Stimulated activated CD8-positive, alpha-beta memory T cell treated with anti-CD3 and anti-CD28 coated beads, Interleukin-15, amount 100 ng/mL, for 24 hours (primary cell): ENCODE measurements around the gene PAQR8.

Source experiments
- DNase-seq: peaks from one replicate; pipeline ENCODE4 v3.0.0-alpha.2; 2020; ENCODE audit warnings: low read depth

Gene PAQR8

DNA sequence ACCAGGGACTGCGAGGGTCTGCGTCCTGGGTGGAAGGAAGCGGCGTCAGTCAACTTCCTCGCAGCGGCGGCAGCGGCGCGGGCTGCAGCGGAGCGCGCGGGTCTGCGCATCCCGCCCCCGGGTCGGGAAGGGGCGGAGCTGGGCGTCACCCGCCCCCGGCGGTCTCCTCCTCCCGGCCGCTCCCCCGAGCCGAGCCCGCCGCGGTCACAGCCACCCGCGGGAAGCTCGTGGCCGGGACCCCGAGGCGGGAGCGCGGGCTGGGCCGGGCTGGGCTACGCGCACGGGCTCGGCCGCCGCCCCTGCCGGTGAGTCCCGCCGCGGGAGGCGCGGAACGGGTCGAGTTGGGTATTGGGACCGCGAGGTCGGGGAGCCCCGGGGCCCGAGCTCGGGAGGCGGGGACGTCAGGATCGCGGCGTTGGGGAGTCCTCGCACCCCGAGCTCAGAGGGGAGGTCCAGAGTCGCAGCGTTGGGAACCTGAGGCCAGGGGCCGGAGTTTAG, at the start of gene PAQR8:
Gene PAQR8 (plus strand): TSS at position 207 of the 498 bp plus-strand sequence. CDS start 41,063 bp downstream, outside the sequence.
- DNase-seq, result peak; percentile 65

DNA sequence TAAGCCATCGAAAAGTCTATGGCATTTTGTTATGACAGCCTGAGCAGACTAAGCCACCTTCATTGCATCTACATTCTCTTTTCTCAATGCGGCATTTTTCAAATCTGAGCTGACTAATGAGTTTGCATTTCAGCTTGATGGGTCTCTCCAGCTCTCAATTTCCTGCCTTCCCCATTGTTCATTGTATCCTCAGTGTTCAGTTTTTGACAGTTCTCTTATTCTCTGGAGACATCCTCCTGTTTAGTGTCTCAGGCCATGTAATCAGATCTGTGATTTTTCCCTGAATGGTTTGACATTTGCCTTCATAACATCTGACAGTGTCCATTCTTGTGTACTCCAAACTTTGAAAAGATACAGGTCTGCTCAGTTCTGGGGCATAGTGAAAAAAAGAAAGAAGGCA, 49.5 kb upstream of the PAQR8 start:
- DNase-seq, result no peak

GRCh38 chr6:52314752-52315151, 47.2 kb upstream of the PAQR8 start:
- no peak for DNase-seq

DNA sequence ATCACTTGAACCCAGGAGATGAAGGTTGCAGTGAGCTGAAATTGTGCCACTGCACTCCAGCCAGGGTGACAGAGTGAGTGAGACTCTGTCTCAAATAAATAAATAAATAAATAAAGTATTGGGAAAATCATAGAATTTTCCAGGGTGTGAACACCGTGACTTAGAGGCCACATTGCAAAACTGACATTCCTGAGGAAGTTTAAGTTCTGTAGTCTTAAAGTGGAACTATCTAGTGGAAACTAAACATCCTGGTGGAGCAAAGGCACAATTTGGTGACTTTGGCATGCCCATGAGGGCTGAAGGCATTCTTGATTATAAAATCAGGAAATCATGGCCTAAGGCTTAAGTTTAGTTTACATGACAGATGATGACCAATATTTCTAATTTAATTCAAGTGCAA, 44.7 kb upstream of the PAQR8 start:
- DNase-seq, result no peak

- DNase-seq, result no peak
Measured at GRCh38 chr6:52317841-52318581, 43.9 kb upstream of the PAQR8 start.

- DNase-seq, result no peak
Measured at GRCh38 chr6:52324189-52324588, 37.8 kb upstream of the PAQR8 start.

DNA sequence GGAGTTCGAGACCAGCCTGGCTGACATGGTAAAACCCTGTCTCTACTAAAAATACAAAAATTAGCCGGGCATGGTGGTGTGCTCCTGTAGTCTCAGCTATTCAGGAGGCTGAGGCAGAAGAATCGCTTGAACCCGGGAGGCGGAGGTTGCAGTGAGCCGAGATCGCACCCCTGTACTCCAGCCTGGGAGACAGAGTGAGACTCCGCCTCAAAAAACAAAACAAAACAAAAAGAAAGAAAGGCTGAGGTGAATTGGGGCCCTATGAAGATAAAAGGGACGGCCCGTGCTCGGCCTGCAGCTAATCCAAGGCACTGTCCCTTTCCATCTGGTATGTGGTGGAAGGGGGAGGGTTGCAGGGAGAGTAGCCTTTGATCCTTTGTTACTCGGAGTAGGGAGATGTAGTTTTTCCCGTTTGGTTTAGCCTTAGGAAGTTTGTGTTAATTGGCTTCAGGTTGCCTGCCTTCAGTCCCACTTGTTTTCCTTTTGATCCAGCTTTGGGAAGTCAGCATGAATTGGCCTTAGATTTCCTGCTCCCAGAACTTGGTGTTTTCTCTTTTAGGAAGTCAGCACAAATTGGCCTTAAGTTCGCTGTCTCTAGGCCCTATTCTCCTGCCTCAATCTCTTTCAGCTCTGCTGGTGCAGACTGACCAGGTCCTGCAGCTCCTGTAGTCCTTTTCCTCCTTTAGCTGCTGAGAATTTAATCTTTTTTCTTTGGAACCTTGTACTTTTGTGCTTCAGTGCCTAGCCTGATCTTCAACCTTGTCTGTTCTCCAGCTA, 36.1 kb upstream of the PAQR8 start:
- DNase-seq, result no peak

- no peak for DNase-seq
Measured at GRCh38 chr6:52326540-52327364, 35.2 kb upstream of the PAQR8 start.

DNA sequence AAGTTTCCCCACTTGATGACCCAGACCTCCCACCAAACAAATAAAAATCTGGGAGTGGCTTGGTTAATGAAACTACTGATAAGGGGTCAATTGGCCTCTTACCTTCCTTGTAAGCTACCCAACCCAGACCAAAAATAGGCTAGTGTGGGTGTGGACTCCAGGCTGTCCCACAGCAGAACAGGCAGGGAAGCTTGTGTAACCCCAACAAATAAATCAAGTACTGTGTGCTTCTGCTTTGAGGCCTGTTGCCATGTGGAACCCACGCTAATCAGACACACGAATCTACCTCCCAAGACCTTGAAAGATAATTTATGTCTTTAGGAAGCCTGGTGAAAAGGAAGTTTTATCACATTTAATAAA, 33.7 kb upstream of the PAQR8 start:
- DNase-seq, result no peak

GRCh38 chr6:52328729-52329128, 33.2 kb upstream of the PAQR8 start:
- DNase-seq, result no peak

DNA sequence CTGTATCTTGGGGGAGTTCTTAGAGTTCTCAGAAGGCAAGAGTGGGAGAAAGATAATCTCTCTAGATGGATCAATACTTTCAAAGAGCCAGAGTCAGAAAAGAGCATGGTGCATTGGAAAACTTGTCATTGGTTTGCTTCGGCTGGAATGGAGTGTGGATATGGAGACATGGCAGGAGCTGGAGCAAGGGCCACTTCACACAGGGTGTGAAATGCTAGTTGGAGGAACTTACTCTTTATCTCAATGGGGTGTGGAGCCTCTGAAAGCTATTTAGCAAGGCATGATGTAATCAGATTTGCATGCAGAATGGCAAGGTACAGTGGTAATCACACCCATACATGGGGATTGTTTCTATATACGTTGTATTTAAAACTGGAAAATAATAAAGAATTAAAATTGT, 31.5 kb upstream of the PAQR8 start:
- DNase-seq, result no peak

DNA sequence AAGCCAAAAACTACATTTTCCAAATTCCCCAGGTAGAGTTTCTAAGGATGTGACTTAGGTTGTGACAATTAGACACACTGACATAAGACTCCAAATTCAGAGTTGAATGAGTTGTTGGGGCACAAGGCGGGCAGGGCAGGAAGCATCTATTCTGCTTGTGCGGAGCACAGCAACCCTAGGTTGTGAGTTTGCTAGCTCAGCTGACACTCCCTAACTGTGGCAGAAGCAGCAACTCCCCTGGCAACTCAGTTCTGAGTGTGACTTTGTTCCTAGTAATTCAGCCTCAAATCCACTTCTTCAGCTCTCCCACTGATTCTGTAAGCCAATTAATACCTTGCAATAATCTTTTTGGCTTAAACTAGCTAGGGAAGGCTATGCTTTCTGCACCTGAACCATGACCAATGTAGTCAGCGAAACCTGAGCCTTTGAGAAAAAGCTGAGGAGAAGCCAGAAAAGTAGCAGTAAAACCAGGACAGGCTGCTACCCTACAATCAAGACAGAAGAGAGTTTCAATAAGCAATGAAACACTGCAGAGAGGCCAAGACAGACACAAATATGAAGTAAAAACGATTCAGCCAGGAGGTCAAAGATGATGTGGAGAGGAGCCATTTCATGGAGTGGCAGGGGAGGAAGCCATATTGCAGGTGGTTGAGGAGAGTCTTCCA, 30.0 kb upstream of the PAQR8 start:
- no peak for DNase-seq

DNA sequence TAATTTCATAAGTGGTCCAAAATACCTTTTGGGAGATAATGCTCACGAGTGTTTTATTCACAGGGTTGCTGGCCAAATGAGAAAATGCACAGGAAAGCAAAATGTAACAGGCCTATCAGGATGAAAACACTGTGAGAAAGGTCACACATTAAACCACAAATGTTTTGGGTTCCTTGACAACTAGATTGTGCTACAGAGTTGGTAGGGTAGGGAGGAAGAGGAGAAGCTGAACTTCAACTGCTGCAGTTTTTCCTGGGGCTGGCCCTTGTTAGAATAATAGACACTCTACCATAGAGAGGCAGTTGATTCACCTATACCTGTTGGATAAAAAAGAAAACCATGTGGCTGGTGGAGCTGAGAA, 28.1 kb upstream of the PAQR8 start:
- DNase-seq, result no peak

GRCh38 chr6:52335576-52335975, 26.4 kb upstream of the PAQR8 start:
- DNase-seq, result no peak

GRCh38 chr6:52336919-52337561, 24.9 kb upstream of the PAQR8 start:
- no peak for DNase-seq

GRCh38 chr6:52337633-52338290, 24.2 kb upstream of the PAQR8 start:
- DNase-seq, result no peak

DNA sequence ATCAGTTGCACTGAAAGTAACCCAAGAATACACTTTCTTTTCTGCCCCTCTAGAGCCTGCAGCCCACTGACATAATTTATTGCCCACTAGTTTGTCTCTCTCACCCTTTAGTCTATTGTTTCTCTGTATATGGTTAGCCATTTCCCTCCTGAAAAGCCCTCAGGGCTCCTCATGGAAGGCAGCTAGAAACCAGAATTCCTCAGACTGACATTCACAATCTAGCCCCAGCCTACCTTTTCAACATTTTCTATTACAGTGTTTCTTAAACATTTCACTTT, 21.4 kb upstream of the PAQR8 start:
- no peak for DNase-seq

DNA sequence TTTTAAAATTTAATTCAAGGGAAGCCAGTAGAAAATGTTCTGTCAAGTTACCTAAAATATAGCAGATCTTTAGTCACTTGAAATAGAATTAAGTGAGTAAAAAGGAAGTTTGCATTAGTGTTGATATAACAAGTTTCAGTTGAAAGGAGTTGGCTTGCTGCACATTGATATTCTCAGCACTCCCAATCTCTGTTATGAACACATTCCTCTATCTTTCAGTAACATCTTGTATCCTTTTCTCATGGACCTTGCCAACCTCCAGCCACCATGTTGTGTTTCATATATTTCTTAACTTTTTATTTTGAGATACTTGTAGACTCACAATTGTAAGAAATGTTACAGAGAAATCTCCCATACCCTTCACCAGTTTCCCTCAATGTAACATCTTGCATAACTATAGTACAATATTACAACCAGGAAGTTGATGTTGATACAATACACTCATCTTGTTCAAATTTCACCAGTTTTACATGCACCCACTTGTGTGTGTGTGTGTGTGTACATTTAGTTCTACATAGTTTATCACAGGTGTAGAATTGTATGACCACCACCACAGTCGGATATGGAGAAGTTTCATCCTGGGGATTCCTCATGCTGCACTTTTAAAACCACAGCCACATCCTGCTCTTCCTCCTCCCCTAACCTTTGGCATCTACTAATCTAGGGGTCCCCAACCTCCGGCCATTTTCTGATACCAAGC, 20.2 kb upstream of the PAQR8 start:
- DNase-seq, result no peak

- DNase-seq, result no peak
Measured at GRCh38 chr6:52345311-52345710, 16.6 kb upstream of the PAQR8 start.

- no peak for DNase-seq
Measured at GRCh38 chr6:52346503-52346902, 15.4 kb upstream of the PAQR8 start.

GRCh38 chr6:52347818-52348217, 14.1 kb upstream of the PAQR8 start:
- no peak for DNase-seq
